Activated CD4-positive, alpha-beta memory T cell treated with anti-CD3 and anti-CD28 coated beads, Interleukin-2, amount 10 ng/mL, durations not matched to agents 7 days and 5 days (primary cell): Measurements from ENCODE around the gene S100PBP. TPM values are rescaled to one million over a fixed set of nuclear protein-coding genes. Genes with fewer than 3 reads are reported as not detected.

Experiments used
- CTCF ChIA-PET: fragments of 350-600 bp; sonication (Branson Sonifier 250); formaldehyde crosslinking; loops from one replicate; lab custom pipeline; 2021; ENCODE audit warnings: antibody characterized with exemption, inconsistent platforms; lab: Charles Lee
- POLR2A ChIA-PET: fragments of 350-600 bp; sonication (Branson Sonifier 250); formaldehyde crosslinking; loops from one replicate; lab custom pipeline; 2021; ENCODE audit warnings: antibody characterized with exemption; lab: Charles Lee
- DNase-seq: peaks from one replicate; pipeline ENCODE4 v3.0.0-alpha.2; 2020
- H3K27ac Mint-ChIP-seq: one replicate; pipeline ENCODE4 v1.8.0; 2021; ENCODE audit warnings: mild to moderate bottlenecking, mixed read lengths
- H3K27me3 Mint-ChIP-seq: one replicate; pipeline ENCODE4 v1.8.0; 2021; ENCODE audit warnings: mixed read lengths
- H3K36me3 Mint-ChIP-seq: one replicate; pipeline ENCODE4 v1.8.0; 2021; ENCODE audit warnings: low read depth, mixed read lengths
- H3K4me1 Mint-ChIP-seq: one replicate; pipeline ENCODE4 v1.8.0; 2021; ENCODE audit warnings: mixed read lengths
- H3K4me3 Mint-ChIP-seq: one replicate; pipeline ENCODE4 v1.8.0; 2021; ENCODE audit warnings: mild to moderate bottlenecking, mixed read lengths
- H3K9me3 Mint-ChIP-seq: one replicate; pipeline ENCODE4 v1.8.0; 2021; ENCODE audit warnings: mixed read lengths
- total RNA-seq, 2 experiments: library from RNA; stranded (reverse); gene quantifications; one replicate each; pipeline ENCODE4 v1.2.3, GENCODE V29; 2021

Gene S100PBP
- 10 to 100 TPM; 78.4 to 84.0 TPM for total RNA-seq

DNA sequence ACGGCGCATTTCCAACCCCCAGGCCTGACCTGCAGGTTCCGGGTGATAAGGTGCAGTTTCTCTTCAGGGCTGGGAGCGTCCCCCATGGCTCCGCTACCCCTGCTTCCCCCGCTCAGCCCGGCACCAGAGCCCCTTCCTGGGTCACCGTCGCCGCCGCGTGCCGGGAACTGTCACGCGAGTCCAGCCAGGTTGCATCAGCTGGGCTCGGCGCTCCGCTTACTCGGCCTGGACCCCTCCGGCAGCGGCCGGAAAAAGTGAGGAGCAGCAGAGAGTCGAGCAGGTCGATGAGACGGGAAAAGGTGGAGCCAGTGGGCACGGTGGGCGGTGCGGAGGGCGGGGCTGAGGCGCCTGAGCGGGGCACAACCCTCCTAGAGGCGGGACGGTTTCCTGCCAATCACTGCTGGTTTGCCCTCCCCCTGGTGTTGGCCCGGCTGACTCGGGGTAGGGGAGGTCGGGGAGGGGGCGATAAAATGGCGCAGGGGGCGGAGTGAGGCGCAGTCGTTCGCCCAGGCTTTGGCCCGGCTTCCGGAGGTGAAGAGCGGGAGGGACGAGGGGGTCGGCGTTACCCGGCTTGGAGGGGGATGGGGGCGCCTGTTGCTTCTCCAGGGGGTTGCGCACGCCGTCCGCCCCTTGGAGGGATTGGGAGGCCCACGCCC is at the start of gene S100PBP, which contains the start of gene YARS1:
Gene S100PBP, plus strand, starts transcription at position 495 of the 656 bp plus-strand sequence. CDS start 8,447 bp downstream, outside the sequence.
Gene YARS1, minus strand, starts transcription at position 200 of the 656 bp plus-strand sequence. Its CDS starts 114 bp downstream, at position 86.
- H3K36me3 Mint-ChIP-seq, result peaks cover 55% of the 10 kb centered on the region
- H3K4me3 Mint-ChIP-seq, result peak within 1 kb of the TSS; percentile 93
- no peaks in the 10 kb centered on the region for H3K27me3 Mint-ChIP-seq
- peaks cover 54% of the 10 kb centered on the region for H3K4me1 Mint-ChIP-seq
- peak within 1 kb of the TSS; percentile 89 for H3K27ac Mint-ChIP-seq
- H3K9me3 Mint-ChIP-seq, result no peaks in the 10 kb centered on the region
- peak; percentile 100 for DNase-seq
- POLR2A ChIA-PET, result interaction anchor here (0.6 to 5.2 kb wide), 13 partner anchors 11 to 481 kb away, joined by 3 to 47 read pairs (median 3); partner anchors contain the start of genes MARCKSL1, RBBP4 and ZBTB8OS
- CTCF ChIA-PET, result interaction anchor here (1.2 kb wide), 2 partner anchors 12 to 44 kb away, joined by 3 to 4 read pairs; no protein-coding TSS in a partner anchor

DNA sequence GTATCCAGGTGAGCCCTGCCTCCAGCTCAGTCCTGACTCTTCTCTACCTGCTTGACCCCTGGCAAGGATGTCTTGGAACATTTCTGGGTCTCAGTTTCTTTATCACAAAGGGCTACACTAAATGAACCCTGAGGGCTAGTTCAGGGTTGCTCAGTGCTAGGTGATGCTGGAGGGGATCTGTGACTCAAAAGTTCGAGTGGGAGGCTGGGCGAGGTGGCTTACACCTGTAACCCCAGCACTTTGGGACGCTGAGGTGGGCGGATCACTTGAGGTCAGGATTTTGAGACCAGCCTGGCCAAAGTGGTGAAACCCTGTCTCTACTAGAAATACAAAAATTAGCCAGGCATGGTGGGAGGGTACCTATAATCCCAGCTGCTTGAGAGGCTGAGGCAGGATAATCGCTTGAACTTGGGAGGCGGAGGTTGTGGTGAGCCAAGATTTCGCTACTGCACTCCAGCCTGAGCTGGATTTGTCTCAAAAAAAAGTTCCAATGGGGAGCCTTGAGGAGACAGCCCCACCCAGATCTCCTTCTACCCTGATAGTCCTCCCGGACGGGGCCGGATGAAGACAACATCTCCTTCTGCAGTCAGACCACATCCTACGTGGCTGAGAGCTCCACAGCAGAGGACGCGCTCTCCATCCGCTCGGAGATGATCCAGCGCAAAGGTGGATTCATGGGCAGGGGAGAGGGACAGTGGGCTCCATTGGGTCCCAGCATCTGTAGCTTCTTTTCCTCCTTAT is 49.2 kb upstream of the S100PBP start:
- no peaks in the 10 kb centered on the region for H3K9me3 Mint-ChIP-seq
- ChIA-PET POLR2A (interaction anchor here (1.0 to 1.1 kb wide), 2 partner anchors 9 to 56 kb away, joined by 3 to 4 read pairs; no protein-coding TSS in a partner anchor), CTCF (interaction anchor here (1.1 to 2.6 kb wide), 2 partner anchors 56 to 367 kb away, joined by 3 to 22 read pairs; no protein-coding TSS in a partner anchor)
- no peak for DNase-seq
- H3K4me1 Mint-ChIP-seq, result peaks cover 3% of the 10 kb centered on the region
- H3K27me3 Mint-ChIP-seq, result no peaks in the 10 kb centered on the region
- peaks cover 5% of the 10 kb centered on the region for H3K36me3 Mint-ChIP-seq
- no peak overlapping the region for H3K4me3 Mint-ChIP-seq
- H3K27ac Mint-ChIP-seq, result no peak overlapping the region

DNA sequence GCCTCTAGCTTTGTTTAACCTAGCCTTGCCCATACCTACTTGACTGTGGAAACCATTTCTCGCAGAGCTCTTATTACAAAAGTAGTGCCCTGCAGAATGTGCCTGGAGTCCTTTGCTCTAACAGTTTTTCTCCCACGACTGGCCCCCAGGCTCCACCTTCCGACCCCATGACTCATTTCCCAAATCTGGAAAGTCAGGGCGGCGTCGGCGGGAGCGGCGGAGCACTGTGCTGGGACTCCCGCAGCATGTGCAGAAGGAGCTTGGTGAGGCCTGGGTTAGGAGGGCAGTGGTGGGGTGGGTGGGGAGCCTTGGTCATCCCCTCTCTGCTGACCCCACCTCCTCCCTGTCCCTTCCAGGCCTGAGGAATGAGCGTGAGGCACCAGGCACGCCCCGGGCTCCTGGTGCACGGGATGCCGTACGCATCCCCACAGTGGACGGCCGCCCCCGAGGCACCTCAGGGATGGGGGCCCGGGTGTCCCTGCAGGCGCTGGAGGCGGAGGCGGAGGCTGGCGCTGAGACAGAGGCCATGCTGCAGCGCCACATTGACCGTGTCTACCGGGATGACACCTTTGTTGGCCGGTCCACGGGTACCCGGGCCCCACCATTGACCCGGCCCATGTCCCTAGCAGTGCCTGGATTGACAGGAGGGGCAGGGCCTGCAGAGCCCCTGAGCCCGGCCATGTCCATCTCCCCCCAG is 47.8 kb upstream of the S100PBP start:
- Mint-ChIP-seq H3K4me1 (peaks cover 7% of the 10 kb centered on the region), H3K27me3 (no peaks in the 10 kb centered on the region), H3K4me3 (no peak overlapping the region), H3K9me3 (no peaks in the 10 kb centered on the region), H3K27ac (no peak overlapping the region), H3K36me3 (peaks cover 16% of the 10 kb centered on the region)
- ChIA-PET POLR2A (interaction anchor here (1.0 to 1.1 kb wide), 2 partner anchors 57 to 92 kb away, joined by 3 read pairs; no protein-coding TSS in a partner anchor), CTCF (interaction anchor here (1.0 to 2.6 kb wide), 2 partner anchors 20 to 57 kb away, joined by 3 to 22 read pairs; no protein-coding TSS in a partner anchor)
- no peak for DNase-seq

DNA sequence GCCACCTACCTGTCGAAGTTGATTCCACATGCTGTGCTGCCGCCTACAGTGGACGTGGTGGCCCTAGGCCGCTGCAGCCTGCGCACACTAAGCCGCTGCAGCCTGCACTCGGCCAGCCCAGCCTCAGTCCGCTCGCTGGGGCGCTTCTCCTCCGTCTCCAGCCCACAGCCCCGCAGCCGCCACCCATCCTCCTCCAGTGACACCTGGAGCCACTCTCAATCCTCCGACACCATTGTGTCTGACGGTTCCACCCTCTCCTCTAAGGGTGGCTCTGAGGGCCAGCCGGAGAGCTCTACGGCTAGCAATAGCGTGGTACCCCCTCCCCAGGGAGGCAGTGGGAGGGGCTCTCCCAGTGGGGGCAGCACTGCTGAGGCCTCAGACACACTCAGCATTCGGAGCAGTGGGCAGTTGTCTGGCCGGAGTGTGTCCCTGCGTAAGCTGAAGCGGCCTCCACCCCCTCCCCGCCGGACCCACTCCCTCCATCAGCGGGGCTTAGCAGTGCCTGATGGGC is 47.2 kb upstream of the S100PBP start:
- POLR2A ChIA-PET, result no interaction called here
- Mint-ChIP-seq H3K9me3 (no peaks in the 10 kb centered on the region), H3K27ac (no peak overlapping the region)

DNA sequence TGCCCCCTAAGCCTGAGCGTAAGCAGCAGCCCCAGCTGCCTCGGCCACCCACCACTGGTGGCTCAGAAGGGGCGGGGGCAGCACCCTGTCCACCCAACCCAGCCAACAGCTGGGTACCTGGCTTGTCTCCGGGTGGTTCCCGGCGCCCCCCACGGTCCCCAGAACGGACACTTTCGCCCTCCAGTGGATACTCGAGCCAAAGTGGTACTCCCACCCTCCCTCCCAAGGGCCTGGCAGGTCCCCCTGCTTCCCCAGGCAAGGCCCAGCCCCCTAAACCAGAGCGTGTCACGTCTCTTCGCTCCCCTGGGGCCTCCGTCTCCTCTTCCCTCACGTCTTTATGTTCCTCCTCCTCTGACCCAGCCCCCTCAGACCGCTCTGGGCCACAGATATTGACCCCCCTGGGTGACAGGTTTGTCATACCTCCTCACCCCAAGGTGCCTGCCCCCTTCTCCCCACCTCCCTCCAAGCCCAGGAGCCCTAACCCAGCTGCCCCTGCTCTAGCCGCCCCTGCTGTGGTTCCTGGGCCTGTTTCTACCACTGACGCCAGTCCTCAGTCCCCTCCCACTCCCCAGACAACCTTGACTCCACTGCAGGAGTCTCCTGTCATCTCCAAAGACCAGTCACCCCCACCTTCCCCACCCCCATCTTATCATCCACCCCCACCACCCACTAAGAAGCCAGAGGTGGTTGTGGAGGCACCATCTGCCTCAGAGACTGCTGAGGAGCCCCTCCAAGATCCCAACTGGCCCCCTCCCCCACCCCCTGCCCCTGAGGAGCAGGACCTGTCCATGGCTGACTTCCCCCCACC is 46.5 kb upstream of the S100PBP start:
- ChIA-PET POLR2A (interaction anchor here (2.4 kb wide), 1 partner anchor 58 kb away, joined by 15 read pairs; no protein-coding TSS in a partner anchor), CTCF (interaction anchor here (7.7 kb wide), 1 partner anchor 59 kb away, joined by 157 read pairs; no protein-coding TSS in a partner anchor)
- no peak for DNase-seq
- H3K4me1 Mint-ChIP-seq, result peaks cover 11% of the 10 kb centered on the region
- no peak overlapping the region for H3K27ac Mint-ChIP-seq
- H3K36me3 Mint-ChIP-seq, result peaks cover 24% of the 10 kb centered on the region
- no peak overlapping the region for H3K4me3 Mint-ChIP-seq
- H3K27me3 Mint-ChIP-seq, result no peaks in the 10 kb centered on the region
- no peaks in the 10 kb centered on the region for H3K9me3 Mint-ChIP-seq

More for the DNA sequence above, 47.2 kb upstream of the S100PBP start:
- Mint-ChIP-seq H3K4me3 (no peak overlapping the region), H3K4me1 (peaks cover 7% of the 10 kb centered on the region), H3K27me3 (no peaks in the 10 kb centered on the region), H3K36me3 (peaks cover 20% of the 10 kb centered on the region)
- CTCF ChIA-PET, result no interaction called here
- no peak for DNase-seq

DNA sequence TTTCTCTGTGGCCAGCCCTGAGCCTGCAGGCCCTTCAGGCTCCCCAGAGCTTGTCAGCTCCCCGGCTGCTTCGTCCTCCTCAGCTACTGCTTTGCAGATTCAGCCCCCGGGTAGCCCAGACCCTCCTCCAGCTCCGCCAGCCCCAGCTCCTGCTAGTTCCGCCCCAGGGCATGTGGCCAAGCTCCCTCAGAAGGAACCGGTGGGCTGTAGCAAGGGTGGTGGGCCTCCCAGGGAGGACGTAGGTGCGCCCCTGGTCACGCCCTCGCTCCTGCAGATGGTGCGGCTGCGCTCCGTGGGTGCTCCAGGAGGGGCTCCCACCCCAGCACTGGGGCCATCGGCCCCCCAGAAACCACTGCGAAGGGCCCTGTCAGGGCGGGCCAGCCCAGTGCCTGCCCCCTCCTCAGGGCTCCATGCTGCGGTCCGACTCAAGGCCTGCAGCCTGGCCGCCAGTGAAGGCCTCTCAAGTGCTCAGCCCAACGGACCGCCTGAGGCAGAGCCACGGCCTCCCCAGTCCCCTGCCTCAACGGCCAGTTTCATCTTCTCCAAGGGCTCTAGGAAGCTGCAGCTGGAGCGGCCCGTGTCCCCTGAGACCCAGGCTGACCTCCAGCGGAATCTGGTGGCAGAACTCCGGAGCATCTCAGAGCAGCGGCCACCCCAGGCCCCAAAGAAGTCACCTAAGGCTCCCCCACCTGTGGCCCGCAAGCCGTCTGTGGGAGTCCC is 45.7 kb upstream of the S100PBP start:
- no peak overlapping the region for H3K4me3 Mint-ChIP-seq
- no peak for DNase-seq
- POLR2A ChIA-PET, result interaction anchor here (0.6 to 2.4 kb wide), 2 partner anchors 59 to 116 kb away, joined by 3 to 15 read pairs; no protein-coding TSS in a partner anchor
- CTCF ChIA-PET, result interaction anchor here (1.1 to 7.7 kb wide), 6 partner anchors 10 to 65 kb away, joined by 3 to 157 read pairs (median 11); no protein-coding TSS in a partner anchor
- no peaks in the 10 kb centered on the region for H3K27me3 Mint-ChIP-seq
- no peak overlapping the region for H3K27ac Mint-ChIP-seq
- no peaks in the 10 kb centered on the region for H3K9me3 Mint-ChIP-seq
- peaks cover 30% of the 10 kb centered on the region for H3K36me3 Mint-ChIP-seq
- peaks cover 15% of the 10 kb centered on the region for H3K4me1 Mint-ChIP-seq

DNA sequence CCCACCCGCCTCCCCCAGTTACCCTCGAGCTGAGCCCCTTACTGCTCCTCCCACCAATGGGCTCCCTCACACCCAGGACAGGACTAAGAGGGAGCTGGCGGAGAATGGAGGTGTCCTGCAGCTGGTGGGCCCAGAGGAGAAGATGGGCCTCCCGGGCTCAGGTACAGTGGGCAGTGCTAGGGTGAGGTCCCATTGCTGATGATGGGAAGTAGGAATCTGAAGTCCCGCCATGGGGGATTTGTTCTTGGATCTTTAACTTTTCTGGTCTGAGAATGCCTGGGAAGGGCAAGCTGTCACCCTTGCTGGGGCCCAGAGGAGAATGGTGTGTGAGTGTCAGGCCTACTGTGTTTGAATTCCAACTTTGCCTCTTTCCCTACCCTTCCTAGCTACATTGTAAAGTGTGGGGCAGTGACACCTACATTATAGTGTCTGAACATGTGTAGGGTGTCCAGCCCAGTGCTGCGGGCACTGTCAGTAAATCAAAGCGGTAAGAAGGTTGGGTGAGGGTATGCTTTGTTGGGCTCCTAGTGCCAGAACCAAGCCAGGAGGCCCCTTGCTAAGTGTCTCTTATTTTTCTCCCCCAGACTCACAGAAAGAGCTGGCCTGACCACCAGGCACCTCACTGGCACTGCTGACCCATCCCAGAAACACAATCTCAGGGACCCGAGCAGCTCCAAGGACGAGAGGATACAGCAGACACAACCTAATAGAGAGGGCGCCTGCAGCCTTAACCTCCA is 45.0 kb upstream of the S100PBP start:
- POLR2A ChIA-PET, result interaction anchor here (0.6 to 2.4 kb wide), 3 partner anchors 10 to 117 kb away, joined by 3 to 15 read pairs (median 3); no protein-coding TSS in a partner anchor
- Mint-ChIP-seq H3K27ac (no peak overlapping the region), H3K27me3 (no peaks in the 10 kb centered on the region), H3K36me3 (peaks cover 30% of the 10 kb centered on the region), H3K4me1 (peaks cover 15% of the 10 kb centered on the region), H3K4me3 (no peak overlapping the region), H3K9me3 (no peaks in the 10 kb centered on the region)
- DNase-seq, result no peak
- CTCF ChIA-PET, result interaction anchor here (0.5 to 7.7 kb wide), 21 partner anchors 10 to 378 kb away, joined by 3 to 157 read pairs (median 4); partner anchors contain the start of genes BSDC1, S100PBP and YARS1

DNA sequence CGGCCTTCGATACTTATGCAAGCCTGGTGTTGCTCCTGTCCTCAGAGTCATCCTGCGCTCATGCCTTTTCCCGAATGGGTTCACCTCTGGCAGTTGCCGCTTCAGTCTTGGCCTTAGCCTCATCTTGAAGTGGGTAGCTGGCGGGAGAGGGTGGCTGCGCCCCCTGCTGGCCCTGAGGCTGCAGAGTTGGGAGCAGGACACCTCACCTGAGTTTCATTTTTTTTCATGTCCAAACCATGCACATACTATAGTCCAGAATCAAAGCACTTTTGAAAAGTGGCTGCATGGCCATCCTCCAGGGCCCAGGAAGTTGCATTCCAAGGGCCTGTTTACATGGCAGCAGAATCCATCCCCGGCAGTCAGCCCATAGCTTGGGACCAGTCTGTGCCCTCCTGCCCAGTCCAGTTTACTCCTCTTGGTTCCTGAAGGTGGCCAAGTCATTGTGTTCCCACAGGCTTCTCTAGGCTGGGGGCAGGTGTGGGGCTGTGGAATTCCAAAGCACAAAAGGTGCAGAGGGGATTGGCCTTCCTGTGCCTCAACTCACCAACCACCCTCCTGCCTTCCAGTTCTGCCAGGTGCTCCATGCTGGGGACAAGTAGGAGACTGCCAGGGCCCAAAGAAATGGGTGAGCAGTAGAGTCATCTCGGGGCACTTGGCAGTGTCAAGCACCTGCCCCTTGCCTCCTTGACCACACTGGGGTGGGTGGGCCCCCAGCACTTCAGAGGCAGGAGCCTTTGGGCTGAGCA is 44.3 kb upstream of the S100PBP start:
- H3K27ac Mint-ChIP-seq, result peak overlapping the region; percentile 15
- peaks cover 37% of the 10 kb centered on the region for H3K36me3 Mint-ChIP-seq
- CTCF ChIA-PET, result interaction anchor here (0.5 to 7.7 kb wide), 24 partner anchors 9 to 379 kb away, joined by 3 to 157 read pairs (median 4); partner anchors contain the start of genes BSDC1, S100PBP and YARS1
- no peaks in the 10 kb centered on the region for H3K27me3 Mint-ChIP-seq
- peaks cover 15% of the 10 kb centered on the region for H3K4me1 Mint-ChIP-seq
- peak; percentile 78 for DNase-seq
- POLR2A ChIA-PET, result interaction anchor here (1.4 to 2.4 kb wide), 2 partner anchors 11 to 61 kb away, joined by 3 to 15 read pairs; no protein-coding TSS in a partner anchor
- H3K4me3 Mint-ChIP-seq, result no peak overlapping the region
- H3K9me3 Mint-ChIP-seq, result no peaks in the 10 kb centered on the region

DNA sequence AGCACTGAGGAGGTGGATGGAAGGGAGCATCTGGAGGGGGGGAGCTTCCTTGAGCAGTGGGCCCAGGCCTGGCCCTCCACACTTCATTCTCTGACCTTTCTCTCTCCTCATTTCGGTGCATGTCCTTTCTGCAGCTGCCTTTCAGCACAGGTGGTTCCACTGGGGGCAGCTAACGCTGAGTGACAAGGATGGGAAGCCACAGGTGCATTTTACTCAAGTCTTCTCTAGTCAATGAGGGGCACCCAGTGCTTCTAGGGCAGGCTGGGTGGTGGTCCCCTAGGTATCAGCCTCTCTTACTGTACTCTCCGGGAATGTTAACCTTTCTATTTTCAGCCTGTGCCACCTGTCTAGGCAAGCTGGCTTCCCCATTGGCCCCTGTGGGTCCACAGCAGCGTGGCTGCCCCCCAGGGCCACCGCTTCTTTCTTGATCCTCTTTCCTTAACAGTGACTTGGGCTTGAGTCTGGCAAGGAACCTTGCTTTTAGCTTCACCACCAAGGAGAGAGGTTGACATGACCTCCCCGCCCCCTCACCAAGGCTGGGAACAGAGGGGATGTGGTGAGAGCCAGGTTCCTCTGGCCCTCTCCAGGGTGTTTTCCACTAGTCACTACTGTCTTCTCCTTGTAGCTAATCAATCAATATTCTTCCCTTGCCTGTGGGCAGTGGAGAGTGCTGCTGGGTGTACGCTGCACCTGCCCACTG is 43.5 kb upstream of the S100PBP start:
- peaks cover 15% of the 10 kb centered on the region for H3K4me1 Mint-ChIP-seq
- DNase-seq, result no peak
- peak overlapping the region; percentile 57 for H3K27ac Mint-ChIP-seq
- ChIA-PET CTCF (interaction anchor here (0.6 to 7.7 kb wide), 18 partner anchors 8 to 834 kb away, joined by 3 to 157 read pairs (median 5); partner anchors contain the start of genes BSDC1, S100PBP and YARS1), POLR2A (interaction anchor here (0.5 to 1.0 kb wide), 2 partner anchors 10 to 62 kb away, joined by 3 read pairs; no protein-coding TSS in a partner anchor)
- H3K9me3 Mint-ChIP-seq, result no peaks in the 10 kb centered on the region
- no peaks in the 10 kb centered on the region for H3K27me3 Mint-ChIP-seq
- H3K36me3 Mint-ChIP-seq, result peaks cover 42% of the 10 kb centered on the region
- H3K4me3 Mint-ChIP-seq, result no peak overlapping the region
